D721Med (cell line): Measurements from ENCODE around the gene ZNF616.

Experiments used
- DNase-seq: peaks from one replicate; pipeline ENCODE4 v3.0.0; 2011; ENCODE audit warnings: low spot score; ENCODE audit not compliant: insufficient read length
- FAIRE-seq: peaks from 2 replicates; lab custom pipeline; 2011; peaks lifted over from hg19 to GRCh38; lab: Jason Lieb, UNC
- TF ChIP-seq, protein P1 (sequence below): IDR thresholded peaks from 2 replicates; pipeline ENCODE4 v1.5.1; 2012; ENCODE audit warnings: mild to moderate bottlenecking, control low read depth; ENCODE audit not compliant: insufficient read depth; ENCODE audit errors: missing control alignments

The ZNF616 gene

DNA sequence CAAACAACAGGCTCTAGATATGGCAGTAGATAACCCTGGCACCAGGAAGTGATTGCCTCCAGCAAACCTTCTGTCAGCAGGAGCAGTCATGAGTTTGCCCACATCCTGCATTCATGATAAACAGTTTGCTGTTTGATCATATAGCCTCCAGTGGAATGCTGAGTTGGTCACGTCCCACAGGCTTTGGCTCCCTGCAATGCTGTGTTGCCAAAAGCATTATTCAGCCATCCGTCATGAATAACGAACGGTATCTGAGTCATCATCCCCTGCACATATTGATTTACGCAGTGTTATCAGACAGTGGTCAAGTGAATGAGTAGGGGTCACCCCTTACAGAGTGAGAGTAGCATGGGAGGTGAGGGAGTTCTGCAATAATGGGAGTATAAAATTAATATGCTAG, 69.2 kb downstream of the ZNF616 start:
- DNase-seq, result no peak
- TF ChIP-seq, protein P1, sequence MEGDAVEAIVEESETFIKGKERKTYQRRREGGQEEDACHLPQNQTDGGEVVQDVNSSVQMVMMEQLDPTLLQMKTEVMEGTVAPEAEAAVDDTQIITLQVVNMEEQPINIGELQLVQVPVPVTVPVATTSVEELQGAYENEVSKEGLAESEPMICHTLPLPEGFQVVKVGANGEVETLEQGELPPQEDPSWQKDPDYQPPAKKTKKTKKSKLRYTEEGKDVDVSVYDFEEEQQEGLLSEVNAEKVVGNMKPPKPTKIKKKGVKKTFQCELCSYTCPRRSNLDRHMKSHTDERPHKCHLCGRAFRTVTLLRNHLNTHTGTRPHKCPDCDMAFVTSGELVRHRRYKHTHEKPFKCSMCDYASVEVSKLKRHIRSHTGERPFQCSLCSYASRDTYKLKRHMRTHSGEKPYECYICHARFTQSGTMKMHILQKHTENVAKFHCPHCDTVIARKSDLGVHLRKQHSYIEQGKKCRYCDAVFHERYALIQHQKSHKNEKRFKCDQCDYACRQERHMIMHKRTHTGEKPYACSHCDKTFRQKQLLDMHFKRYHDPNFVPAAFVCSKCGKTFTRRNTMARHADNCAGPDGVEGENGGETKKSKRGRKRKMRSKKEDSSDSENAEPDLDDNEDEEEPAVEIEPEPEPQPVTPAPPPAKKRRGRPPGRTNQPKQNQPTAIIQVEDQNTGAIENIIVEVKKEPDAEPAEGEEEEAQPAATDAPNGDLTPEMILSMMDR, result no peak
- FAIRE-seq, result no peak

DNA sequence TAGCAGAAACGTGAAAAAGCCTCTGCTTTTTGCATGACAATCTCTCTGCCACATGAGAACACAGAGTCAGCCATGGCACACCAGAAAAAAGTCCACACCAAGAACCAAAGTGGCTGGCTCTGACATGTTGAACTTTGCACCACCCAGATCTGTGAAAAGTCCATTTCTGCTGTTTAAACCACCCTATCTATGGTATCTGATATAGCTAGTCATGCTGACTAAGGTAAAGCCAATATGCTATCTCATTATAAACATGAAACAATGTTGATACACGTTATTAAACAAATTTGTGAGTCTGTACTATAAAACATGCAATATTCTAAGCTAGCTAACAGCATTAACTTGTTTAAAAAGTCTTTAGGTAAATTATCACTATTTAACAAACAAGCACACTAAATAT, 70.1 kb downstream of the ZNF616 start:
- DNase-seq (no peak), FAIRE-seq (no peak)
- TF ChIP-seq, protein P1, result no peak

DNA sequence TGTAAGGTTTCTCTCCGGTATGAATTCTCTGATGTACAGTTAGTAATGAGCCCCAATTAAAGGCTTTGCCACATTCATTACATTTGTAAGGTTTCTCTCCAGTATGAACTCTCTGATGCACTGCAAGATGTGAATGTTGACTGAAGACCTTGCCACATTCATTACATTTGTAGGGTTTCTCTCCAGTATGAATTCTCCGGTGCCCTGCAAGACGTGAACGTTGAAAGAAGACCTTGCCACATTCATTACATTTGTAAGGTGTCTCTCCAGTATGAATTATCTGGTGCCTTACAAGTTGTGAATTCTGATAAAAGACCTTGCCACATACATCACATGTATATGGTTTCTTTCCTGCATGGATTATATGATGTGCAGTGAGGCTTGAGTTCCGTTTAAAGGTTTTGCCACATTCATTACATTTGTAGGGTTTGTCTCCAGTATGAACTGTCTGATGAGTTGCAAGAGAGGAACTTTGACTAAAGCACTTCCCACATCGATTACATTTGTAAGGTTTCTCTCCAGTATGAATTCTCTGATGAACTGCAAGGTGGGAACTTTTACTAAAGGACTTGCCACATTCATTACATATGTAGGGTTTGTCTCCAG, 73.4 kb downstream of the ZNF616 start:
- FAIRE-seq (no peak), DNase-seq (no peak)
- TF ChIP-seq, protein P1, result no peak

DNA sequence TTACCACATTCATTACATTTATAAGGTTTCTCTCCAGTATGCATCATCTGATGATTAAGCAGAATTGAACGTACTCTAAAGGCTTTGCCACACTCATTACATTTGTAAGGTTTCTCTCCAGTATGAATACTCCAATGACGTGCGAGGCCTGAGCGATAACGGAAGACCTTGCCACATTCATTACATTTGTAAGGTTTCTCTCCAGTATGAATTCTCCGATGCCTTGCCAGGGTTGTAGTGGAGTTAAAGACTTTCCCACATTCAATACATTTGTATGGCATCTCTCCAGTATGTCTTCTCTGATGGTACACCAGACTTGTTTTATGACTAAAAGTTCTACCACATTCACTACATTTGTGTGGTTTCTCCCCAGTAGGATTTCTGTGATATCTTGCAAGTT, 74.3 kb downstream of the ZNF616 start:
- no peak for FAIRE-seq
- DNase-seq, result no peak
- TF ChIP-seq, protein P1, result no peak
